ENCODE measurements around the gene P2RX2. TPM values are rescaled to one million over a fixed set of nuclear protein-coding genes. Genes with fewer than 3 reads are reported as not detected.

The P2RX2 gene
- total and polyA plus RNA-seq, 2 donors (not counting 1 experiment from before 2014, with no cell fraction given) = not detected

GRCh38 chr12:132580701-132581292 lies 37.8 kb upstream of the P2RX2 start:
- Histone ChIP-seq H4K20me1 (ENCODE audit: control insufficient read depth, extremely low read depth, insufficient read depth, low read length) (no peaks in the 10 kb centered on the region), H2AFZ (ENCODE audit: low read length) (no peak overlapping the region), H3K4me3 (replicated peaks in 1 of 4; ENCODE audit: control extremely low read depth in 1 of 4, insufficient read depth in 1 of 4, low read depth in 3 of 4, low read length in 4 of 4) (no peak overlapping the region), H3K4me1 (ENCODE audit: control insufficient read depth, extremely low read depth, insufficient read depth, low read length) (no peaks in the 10 kb centered on the region), H3K9ac (ENCODE audit: insufficient read depth, low read length) (no peak overlapping the region), H3K36me3 (ENCODE audit: control insufficient read depth, insufficient read depth, low read length) (peaks cover 4% of the 10 kb centered on the region), H3K27me3 (ENCODE audit: control insufficient read depth, insufficient read depth, low read length) (no peaks in the 10 kb centered on the region), H3K27ac (ENCODE audit: insufficient read depth, low read length) (no peak overlapping the region), H3K79me2 (ENCODE audit: control insufficient read depth, insufficient read depth, low read length) (no peaks in the 10 kb centered on the region), H3K4me2 (ENCODE audit: extremely low read depth, insufficient read depth, low read length) (no peak overlapping the region), H3K9me3 (ENCODE audit: control insufficient read depth, insufficient read depth, low read depth, low read length) (no peaks in the 10 kb centered on the region)
- DNase-seq (ENCODE audit: low read depth in 2 of 2) = no peak
- TF ChIP-seq CTCF (conservative IDR thresholded peaks at IDR 0.05 in 1 of 2, IDR thresholded peaks at IDR 0.05 in 1 of 2; ENCODE audit: low read depth in 1 of 2, low read length in 2 of 2) (no peak), EZH2 (IDR thresholded peaks at IDR 0.05; ENCODE audit: low read length, missing control alignments) (no peak)

- H3K79me2 ChIP-seq (ENCODE audit: control insufficient read depth, insufficient read depth, low read length) = no peaks in the 10 kb centered on the region
- no peaks in the 10 kb centered on the region for H3K27me3 ChIP-seq (ENCODE audit: control insufficient read depth, insufficient read depth, low read length)
- H4K20me1 ChIP-seq (ENCODE audit: control insufficient read depth, extremely low read depth, insufficient read depth, low read length) = no peaks in the 10 kb centered on the region
- H3K36me3 ChIP-seq (ENCODE audit: control insufficient read depth, insufficient read depth, low read length) = peaks cover 4% of the 10 kb centered on the region
- TF ChIP-seq EZH2 (IDR thresholded peaks at IDR 0.05; ENCODE audit: low read length, missing control alignments) = no peak
- no peak for TF ChIP-seq CTCF (conservative IDR thresholded peaks at IDR 0.05 in 1 of 2, IDR thresholded peaks at IDR 0.05 in 1 of 2; ENCODE audit: low read depth in 1 of 2, low read length in 2 of 2)
- H2AFZ ChIP-seq (ENCODE audit: low read length) = no peak overlapping the region
- DNase-seq (ENCODE audit: low read depth in 2 of 2) = no peak
- no peak overlapping the region for H3K4me2 ChIP-seq (ENCODE audit: extremely low read depth, insufficient read depth, low read length)
- H3K4me3 ChIP-seq (replicated peaks in 1 of 4; ENCODE audit: control extremely low read depth in 1 of 4, insufficient read depth in 1 of 4, low read depth in 3 of 4, low read length in 4 of 4) = no peak overlapping the region
- H3K9ac ChIP-seq (ENCODE audit: insufficient read depth, low read length) = no peak overlapping the region
- no peaks in the 10 kb centered on the region for H3K4me1 ChIP-seq (ENCODE audit: control insufficient read depth, extremely low read depth, insufficient read depth, low read length)
- H3K27ac ChIP-seq (ENCODE audit: insufficient read depth, low read length) = no peak overlapping the region
- H3K9me3 ChIP-seq (ENCODE audit: control insufficient read depth, insufficient read depth, low read depth, low read length) = no peaks in the 10 kb centered on the region
Measured at GRCh38 chr12:132581348-132582057, 37.1 kb upstream of the P2RX2 start.

- no peak for DNase-seq (ENCODE audit: low read depth in 2 of 2)
- no peaks in the 10 kb centered on the region for H3K27me3 ChIP-seq (ENCODE audit: control insufficient read depth, insufficient read depth, low read length)
- H4K20me1 ChIP-seq (ENCODE audit: control insufficient read depth, extremely low read depth, insufficient read depth, low read length) = no peaks in the 10 kb centered on the region
- no peaks in the 10 kb centered on the region for H3K4me1 ChIP-seq (ENCODE audit: control insufficient read depth, extremely low read depth, insufficient read depth, low read length)
- TF ChIP-seq CTCF (conservative IDR thresholded peaks at IDR 0.05 in 1 of 2, IDR thresholded peaks at IDR 0.05 in 1 of 2; ENCODE audit: low read depth in 1 of 2, low read length in 2 of 2) (no peak), EZH2 (IDR thresholded peaks at IDR 0.05; ENCODE audit: low read length, missing control alignments) (no peak)
- H2AFZ ChIP-seq (ENCODE audit: low read length) = no peak overlapping the region
- H3K9me3 ChIP-seq (ENCODE audit: control insufficient read depth, insufficient read depth, low read depth, low read length) = no peaks in the 10 kb centered on the region
- H3K4me3 ChIP-seq (replicated peaks in 1 of 4; ENCODE audit: control extremely low read depth in 1 of 4, insufficient read depth in 1 of 4, low read depth in 3 of 4, low read length in 4 of 4) = no peak overlapping the region
- H3K4me2 ChIP-seq (ENCODE audit: extremely low read depth, insufficient read depth, low read length) = no peak overlapping the region
- no peak overlapping the region for H3K27ac ChIP-seq (ENCODE audit: insufficient read depth, low read length)
- H3K36me3 ChIP-seq (ENCODE audit: control insufficient read depth, insufficient read depth, low read length) = peaks cover 4% of the 10 kb centered on the region
- H3K79me2 ChIP-seq (ENCODE audit: control insufficient read depth, insufficient read depth, low read length) = no peaks in the 10 kb centered on the region
- H3K9ac ChIP-seq (ENCODE audit: insufficient read depth, low read length) = no peak overlapping the region
Measured at GRCh38 chr12:132582058-132582420, 36.5 kb upstream of the P2RX2 start.

Measured in fibroblast of lung (primary cell).